CD4-positive, alpha-beta T cell treated with Interferon alpha-2 for 1 hour (primary cell): Measurements from ENCODE around the gene SEMA6A.

ENCODE experiments used
- DNase-seq, 2 donors: peaks; one replicate each; pipeline ENCODE4 v3.0.0-alpha.2; 2020 to 2022

Gene SEMA6A

DNA sequence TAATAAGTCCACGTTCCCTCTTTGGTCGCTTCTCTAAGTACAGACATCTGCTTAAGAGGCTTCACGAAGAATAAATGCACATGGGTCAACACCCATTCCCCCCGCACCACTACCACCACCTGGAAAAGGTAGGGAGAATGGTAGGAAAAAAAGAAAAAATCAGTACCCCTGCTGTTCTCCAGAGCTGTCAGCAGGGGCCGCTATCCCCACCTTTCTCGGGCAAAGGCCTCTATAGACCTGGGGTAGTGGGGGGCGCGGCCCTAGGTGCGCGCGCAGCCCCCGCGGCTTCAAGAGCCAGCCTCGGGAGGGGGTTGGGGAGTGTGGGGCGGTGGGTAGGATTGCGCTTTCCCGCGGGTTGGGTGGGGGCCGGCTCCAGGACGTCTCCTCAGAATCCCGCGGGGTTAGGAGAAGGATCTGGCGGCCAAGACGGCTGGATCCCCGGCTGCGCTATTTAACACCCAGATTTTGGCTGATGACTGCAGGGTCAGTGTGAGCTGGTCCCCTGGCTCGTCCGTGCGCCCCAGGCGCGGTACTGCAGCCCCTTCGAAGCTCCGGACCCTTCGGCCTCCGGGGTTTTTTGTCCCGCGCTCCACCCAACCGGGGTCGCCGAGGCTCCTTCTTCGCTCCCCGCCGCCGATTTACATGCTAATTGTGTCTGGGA lies 1.6 kb upstream of the SEMA6A start:
- DNase-seq = peak in 1 of 2 donors; percentile 6

DNA sequence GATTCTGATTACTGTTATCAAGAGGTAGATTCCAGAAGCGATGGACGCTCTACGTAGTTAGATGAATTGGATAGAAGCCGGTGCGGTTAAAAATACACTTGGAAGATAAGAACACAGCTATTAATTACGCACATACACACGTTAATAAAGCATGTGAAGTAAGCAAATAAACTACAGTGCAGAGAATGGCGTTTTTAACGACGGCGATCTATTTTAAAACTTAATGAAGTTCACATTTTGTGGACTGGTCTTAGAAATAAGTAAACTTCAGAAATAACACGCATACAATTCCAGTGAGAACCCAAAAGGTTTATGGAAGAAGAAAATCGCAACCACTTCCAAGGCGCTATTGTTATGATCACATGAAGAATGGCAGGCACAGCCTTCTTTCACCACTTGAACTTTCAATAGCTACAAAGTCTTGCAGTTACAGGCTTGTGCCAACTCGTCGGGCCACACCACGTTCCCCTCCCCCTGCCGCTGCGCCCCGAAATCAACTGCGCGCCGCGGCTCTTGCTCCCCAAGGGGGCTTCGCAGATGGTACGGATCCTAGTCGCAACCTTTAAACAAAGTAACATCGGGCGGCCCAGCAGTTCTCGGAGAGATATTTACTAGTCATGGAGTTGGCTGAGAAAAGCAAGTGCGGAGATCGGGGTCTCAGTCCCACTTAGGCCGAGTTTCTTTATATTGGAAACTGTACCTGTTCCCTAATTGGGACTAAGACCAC lies 866 bp upstream of the SEMA6A start:
- DNase-seq = no peak

DNA sequence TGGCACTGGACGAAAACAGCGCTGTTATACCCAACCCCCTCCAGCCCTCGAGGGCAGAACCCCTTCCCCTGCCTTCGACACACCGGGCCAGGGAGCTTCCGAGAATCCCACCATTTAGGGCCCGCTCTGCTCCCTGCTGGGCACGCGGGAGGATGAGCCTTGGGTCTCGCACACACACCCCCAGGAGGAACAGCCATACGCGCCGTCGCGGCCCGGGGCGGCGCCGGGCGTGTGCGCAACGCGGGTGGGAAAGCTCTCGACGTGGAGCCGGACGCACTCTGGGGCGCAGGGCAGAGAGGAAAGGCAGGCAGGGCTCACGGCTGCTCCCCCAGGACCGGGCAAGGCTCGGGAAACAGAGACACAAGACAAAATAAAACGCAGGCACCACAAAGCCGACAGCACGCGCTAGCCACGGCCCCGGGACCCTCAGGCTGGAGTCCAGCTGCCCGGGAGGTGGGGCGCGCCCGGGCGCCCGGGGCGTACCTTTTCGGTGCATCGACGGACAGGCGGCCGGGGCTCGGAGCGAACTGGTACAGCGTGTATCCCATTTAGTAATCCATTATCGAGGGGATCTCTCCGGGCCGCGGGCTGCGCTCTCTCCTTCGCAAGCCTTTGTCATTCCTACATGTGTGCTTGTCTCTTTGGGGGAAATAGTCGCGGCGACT lies 789 bp downstream of the SEMA6A start:
- no peak for DNase-seq

DNA sequence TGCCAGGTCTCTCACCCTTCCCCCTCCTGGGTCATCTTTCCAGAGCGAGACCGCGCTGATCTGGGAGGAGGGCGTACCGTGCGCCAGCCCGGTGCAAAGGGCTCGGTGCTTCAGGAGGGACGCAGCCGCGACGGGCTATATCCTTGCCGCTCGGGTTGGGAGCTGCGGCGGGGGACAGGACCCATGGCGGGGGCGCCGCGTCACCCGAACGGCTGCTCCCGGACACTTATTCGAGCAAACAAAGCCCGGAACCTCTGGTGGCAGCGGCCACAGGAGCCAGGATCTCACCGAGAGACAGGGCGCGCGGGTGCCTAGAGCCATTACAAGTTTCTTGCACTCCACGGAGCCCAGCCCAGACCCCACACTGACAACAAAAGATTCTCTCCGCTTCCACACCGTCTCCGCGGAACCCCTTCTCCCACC lies 1.3 kb downstream of the SEMA6A start:
- no peak for DNase-seq

DNA sequence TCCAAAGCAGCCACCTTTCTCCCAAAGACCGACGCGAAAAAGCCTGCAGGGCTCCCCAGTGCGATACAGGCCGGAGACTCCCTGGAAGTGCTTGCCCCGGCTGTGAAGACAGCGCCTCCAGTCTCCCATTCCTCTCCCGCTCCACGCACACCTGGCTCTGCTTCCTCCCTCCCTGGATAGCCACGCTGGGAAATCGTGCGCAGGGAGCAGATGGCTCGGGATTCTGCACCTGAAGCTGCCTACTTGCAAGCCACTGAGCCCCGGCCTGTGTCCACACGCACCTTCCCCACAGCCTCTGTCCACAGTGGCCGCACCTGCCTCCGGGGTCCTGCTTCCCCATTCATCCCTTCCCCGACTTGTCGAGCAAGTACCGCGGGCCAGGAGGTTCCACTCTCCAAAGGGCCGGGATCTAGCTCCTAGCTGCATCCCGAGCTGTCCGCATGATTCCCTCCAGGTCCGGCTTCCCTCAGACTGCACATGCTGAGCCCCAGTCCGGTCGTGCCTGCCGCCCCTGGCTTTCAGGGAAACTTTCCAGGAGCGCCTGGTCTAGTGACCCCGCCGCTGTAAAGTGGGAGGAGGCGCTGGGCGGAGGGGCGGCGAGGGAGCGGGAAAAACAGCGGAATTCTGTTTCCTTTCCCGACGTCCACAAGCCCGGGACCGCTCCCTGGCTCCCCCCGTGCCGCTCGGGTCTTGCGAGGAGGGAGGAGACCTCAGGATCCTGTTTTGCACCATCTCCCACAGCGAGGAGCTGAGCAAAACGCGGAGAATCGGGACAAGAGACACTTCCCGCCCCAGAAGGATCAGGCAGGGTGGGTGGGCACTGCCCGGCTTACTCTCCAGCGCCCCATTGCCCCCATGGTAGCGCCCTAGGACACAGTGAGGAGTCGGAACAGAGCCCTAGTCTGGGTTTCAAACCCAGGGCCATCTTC lies 2.0 kb downstream of the SEMA6A start:
- DNase-seq = no peak

DNA sequence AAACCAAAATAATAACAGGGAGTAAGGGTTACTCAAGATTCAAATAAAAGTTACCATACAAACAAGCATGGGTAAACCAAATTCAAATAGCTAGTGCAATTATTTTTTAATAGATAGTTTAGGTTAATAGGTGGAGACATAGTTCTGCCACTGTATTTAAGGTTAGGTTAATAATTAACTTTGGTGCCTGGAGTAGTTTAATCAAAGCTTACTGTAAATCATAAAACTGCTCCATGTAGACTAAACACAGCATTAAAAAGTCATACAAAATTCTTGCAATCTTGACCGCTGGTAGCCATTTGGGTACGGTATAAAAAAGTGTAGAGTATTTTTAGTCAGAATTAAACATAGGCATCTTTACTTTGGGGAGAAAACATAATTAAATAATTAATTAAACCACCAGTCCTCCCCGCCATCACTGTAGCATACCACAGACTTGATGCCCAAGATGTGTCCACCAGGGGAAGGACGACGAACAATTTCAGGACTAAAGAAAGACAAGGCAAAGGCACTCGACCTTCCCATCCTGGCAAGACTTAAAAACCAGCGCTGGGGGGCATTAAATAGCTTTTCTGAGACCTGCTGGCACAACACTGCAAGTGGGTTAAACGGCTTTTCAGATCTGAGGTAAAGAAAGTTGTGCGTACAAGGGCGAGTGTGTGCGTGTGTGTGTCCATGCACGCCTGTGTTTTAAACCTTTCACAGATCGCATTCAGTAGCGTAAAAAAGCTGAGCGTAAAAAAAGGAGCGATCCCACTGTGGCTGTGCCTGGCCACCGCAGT lies 2.9 kb downstream of the SEMA6A start:
- DNase-seq = no peak

DNA sequence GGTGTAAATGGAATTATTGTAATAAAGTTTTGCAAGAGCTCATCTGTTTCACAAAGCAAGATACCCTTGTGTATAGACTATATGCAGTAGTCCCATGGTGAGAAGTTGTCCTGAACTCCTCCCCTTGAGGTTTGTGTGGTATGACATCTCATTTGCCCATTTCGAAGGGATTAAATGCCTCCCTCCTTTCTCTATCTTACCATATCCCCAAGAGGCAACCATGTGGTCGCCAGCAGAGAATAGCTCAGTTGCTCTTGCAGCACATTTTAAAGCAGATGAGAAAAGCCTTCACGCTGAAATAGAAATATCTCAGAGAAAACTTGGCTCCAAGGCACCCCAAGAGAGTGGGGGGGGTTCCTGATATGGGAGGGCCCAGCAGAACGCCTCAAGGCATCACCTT lies 4.6 kb downstream of the SEMA6A start:
- DNase-seq = no peak

DNA sequence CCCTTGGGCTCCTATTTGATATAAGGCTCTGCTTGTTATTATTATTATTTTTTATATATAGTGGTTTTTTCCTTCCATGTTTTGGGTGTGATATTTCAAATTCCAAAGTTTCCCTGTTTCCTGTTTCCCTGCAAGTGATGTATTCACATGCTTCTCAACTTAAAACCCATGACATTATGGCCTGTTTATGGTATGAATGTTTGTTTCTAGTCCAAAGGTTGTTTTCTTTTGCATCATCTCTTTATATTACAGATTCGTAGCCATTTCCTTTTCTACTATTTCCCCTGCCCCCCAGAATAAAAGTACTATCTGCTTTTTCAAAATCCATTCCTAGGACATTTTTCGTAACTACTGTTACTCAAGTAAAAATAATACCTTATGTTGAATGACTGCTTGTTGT lies 7.5 kb downstream of the SEMA6A start:
- DNase-seq = no peak

DNA sequence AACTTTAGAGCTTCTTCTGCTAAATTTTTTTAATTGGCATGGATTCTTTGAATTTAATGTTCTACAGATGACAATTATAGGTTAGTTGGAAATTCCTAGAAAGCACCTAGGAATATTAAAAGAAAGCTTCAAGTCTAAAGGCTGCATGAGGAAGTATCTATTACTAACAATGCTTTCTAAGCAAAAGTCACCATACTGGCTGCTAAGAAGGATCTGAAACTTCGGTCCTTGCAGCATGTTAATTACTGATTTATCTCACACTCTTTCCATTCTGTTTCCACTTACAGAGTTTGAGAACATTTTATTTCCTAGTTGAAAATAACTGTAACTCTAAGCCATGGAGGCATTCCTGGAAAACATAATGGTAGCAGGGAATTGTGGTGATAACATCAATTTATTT lies 8.4 kb downstream of the SEMA6A start:
- no peak for DNase-seq

DNA sequence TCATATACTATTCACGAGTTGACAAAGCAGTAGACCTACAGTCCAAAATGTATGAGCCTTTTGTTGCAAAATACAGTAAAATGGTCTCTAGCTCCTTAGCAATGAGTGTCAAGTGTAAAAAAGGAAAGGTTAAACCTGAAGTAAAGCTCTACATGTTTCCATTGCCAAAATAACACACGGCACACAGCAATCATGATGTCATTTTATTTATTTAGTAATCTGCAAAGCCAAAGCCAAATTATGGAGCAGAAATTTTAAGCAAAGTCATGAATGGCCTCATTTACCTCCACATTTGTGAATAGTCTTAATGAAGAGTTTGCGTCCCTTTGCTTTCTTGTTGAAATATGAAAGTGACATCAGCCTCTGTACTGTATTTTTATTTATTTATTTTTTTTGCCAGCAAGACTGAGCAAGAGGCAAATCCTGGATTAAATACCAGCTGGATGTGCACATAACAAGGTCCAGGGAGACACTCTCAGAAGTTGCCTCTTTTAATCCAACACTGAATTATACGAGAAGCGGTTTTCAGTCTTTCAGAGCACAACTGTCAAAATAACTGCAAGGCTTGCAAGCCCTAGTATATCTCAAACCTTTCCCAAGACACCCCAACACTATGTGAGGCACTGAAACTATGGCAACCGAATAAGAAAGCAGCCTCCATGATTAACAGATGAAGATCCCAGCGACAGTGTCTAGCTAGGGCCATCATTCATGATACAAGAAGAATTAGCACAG lies 9.7 kb downstream of the SEMA6A start:
- DNase-seq = no peak

DNA sequence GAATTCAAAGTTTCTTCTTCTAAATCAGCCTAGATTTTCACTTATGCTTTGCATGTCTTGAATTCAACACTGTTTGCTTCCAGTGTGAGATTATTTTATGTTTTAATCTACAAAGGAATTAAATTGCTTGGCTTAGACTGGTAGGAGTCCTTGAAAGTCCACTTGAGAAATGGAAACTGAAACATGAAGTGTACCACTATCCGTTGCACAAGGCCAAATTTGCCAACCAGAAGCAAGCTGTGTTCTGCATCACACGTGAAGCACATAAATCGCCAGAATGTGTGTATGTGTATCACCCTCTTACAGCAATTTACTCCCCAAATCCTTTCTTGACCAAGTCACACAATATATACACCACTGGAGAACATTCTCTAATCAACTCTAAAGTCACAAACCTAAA lies 10.3 kb downstream of the SEMA6A start:
- no peak for DNase-seq

DNA sequence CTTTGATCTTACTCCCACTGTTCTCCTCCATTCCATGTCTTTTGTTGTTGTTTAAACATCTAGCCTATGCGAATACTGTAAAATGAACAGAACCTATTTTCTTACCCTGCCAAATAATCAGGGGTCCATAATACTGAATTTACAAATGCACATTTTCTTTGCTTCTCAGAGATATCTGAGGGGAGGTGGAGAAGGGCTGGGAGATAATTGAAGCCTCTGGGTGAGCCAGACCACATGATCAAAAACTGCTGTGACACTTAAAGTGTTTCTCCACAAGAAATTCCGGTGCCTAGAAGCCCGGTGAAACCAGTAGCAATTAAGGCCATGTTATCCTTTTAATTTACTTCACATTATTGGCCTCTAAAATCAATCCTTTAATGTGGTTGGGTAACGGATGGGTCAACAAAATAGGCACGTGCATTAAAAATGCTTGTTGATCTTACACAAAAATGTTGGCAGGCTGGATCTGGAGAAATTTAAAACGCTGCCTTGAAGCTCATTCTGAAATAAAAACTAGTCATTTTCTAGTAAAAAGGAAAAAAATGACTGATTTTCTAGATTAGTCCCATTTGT lies 10.8 kb downstream of the SEMA6A start:
- no peak for DNase-seq

DNA sequence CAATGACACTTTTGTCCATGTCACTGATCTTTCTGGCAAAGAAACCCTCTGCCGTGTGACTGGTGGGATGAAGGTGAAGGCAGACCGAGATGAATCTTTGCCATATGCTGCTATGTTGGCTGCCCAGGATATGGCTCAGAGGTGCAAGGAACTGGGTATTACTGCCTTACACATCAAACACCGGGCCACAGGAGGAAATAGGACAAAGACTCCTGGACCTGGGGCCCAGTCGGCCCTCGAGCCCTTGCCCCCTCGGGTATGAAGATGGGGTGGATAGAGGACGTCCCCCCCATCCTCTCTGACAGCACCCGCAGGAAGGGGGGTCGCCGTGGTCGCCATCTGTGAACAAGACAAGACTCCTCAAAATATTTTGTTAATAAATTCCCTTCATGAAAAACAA lies 12.0 kb downstream of the SEMA6A start:
- no peak for DNase-seq

DNA sequence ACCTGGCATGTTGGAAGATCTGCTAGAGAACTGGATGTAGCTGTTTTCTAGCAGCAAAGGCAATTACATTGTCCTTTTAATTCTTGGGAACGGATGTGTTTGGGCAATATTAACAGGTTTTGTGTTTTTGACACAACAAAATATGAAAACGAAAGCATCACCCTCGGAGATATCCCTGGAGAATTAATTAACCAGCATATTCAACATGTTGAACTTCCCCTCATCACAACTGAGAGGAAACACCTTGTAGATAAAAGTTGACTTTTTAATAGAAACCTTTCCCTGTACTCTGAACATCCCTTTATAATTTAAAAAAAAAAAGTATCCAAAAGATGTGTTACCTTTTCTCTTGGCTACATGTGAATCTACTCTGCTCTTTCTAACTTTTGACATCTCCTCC lies 13.0 kb downstream of the SEMA6A start:
- no peak for DNase-seq

DNA sequence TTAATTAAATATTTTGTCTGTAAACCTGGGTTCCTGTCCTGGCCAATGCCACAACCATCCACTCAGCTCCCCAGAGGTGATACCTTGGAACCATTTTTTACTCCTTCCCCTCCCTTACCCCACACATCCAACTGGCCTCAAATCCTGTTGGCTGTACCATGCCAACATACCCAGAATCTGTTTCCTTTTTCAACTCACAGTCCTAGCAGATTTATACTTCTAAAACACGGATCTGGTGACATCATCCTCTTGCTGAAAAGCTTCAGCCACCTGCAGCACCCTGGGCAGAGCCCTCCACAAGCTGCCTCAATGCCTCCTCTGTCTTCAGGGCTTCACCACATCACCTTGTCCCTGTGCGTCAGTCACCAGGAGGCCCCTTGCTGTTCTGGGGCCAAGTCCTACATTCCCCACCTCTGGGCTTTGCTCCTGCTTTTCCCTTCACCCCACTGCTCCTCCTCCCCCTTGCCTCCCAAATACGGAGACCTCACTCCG lies 14.9 kb downstream of the SEMA6A start:
- DNase-seq = no peak

DNA sequence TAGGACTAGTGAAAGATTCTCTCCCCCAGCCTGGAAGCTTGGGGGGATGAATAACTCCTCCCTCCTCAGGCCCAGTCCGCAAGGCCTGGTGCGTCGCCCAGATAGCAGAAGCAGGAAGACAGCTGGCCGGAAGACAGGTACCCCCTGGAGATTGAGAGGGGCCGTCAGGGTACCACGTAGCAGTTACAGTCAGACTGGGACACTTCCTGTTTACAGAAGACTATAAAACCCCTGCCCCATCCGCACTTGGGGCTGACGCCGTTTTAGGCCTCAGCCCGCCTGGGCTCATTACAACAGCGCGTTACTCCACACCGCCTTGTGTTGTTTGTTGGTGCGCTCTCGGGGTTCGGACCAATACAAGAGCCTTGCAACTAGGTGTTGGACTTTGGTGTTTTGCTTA lies 15.4 kb downstream of the SEMA6A start:
- DNase-seq = no peak

DNA sequence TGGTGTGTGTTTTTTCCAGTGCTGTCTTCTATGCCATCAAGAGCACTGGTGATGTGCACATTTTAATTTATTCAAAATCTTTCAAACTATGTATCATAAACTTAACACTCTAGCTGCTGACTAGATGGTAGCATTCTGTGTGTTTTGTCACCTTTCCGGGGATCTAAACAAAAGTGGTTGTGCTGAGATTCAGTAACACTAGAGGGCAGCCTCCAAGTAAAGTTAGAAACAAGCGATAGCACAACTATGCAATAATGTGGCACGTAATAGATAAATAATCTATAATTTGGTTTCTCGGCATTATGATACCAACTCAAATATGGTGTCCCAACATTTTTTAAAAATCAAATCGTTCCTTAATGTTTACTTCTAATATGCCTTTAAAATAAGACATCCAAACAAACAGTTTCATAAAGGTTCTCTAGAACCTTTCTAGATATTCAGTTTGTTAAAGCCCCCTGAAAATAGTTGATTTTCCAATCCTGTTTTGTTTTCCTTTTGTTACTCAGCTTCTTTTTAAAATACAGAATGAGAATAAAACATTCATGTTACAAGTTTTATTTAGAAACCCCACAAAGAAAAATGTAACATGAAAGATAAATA lies 16.9 kb downstream of the SEMA6A start:
- no peak for DNase-seq

DNA sequence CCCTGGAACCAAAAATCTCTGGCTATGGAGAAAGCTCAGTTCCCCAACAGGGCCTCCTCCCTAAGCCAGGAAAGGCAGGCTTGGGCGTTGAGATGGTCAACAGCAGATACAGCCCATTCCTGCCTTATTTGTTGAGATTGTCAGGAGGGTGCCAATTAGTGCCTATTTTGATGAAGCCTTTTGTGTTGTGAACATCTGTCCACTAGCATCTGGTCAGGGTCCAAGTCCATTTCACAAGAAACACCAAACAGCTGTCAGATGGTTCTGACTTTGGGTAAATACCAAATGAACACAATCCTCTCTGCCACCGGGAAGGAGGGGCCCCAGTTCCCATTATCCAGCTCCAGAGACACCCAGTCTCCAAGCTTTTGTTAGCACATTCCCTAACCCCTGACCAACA lies 19.9 kb downstream of the SEMA6A start:
- DNase-seq = no peak

DNA sequence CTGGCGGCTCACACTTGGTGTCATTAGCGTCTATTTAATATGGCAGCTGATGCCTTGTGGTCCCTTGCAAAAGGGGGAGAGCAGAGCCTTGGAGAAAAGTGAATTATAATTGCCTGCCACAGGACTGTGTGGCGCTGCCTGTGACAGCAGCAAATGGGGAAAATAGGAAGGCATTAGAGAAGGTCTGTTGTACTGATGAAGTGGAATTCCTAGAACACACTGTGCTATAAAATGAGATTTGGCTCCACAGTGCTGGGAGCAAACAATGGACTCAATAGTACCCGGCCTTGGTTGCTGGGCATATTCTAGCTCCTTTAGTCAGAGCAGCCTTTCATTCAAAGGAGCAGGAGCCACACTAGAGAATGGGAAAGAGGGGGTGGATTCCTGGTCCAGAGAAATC lies 21.3 kb downstream of the SEMA6A start:
- no peak for DNase-seq

DNA sequence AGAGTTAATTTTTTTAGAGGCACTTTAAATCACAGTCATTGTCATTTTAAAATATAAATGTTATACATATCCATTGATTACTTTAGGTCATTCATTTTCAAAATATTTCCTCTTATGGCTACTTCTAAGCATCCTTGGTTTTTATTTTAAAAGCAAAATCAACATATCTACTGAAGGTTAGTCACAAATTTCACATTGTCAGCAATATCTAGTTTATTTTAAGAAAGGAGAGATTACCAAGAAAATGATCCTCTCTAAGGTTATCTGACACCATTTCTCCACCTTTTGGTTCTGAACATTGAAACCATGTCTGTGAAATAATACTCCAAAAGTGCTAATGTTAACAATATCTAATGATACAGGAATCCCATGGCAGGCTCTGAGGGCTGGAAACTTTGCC lies 24.5 kb downstream of the SEMA6A start:
- no peak for DNase-seq

DNA sequence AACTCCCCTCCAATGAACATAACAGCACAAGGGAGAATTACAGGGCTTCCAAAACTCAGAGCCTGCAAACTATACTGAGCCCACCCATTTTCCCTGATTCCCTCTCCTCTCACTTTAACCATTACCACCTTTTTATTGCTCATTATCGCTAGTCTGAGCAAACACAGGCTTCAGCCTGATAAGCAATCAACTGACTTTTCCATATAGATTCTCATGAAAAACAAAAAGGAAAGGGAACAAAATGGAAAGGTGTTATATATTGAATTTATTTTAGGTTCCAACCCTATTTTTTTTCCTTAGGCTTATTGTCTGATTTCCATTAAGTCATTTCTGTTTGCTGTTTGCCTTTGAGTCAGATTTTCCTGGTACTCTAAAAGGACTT lies 27.9 kb downstream of the SEMA6A start:
- no peak for DNase-seq
